Right atrium auricular region (tissue), 2 donors: Measurements from ENCODE around the gene RHOV. TPM values are rescaled to one million over a fixed set of nuclear protein-coding genes. Genes with fewer than 3 reads are reported as not detected.

Experiments used
- DNase-seq: peaks from one replicate; pipeline ENCODE4 v3.0.0-alpha.2; 2019; ENCODE audit warnings: low spot score
- H3K27ac ChIP-seq, 2 donors: fragments of 200-600 bp; sonication (generic); 1 replicate in 1 of 2; 2 replicates in 1 of 2; pipeline ENCODE4 v1.5.1; 2016 to 2019
- H3K27me3 ChIP-seq, 2 donors: fragments of 200-600 bp; sonication (generic); one replicate each; pipeline versions ENCODE4 v1.5.1 to v1.6.0; 2017 to 2019
- H3K36me3 ChIP-seq: fragments of 200-600 bp; sonication (generic); one replicate; pipeline ENCODE4 v1.5.1; 2016
- H3K4me1 ChIP-seq, 2 donors: fragments of 200-600 bp; sonication (generic); one replicate each; pipeline versions ENCODE4 v1.5.1 to v1.6.0; 2017 to 2019
- H3K4me3 ChIP-seq, 2 donors: fragments of 200-600 bp; sonication (generic); 1 replicate in 1 of 2; 2 replicates in 1 of 2; pipeline ENCODE4 v1.5.1; 2017 to 2019; ENCODE audit warnings: mild to moderate bottlenecking in 1 of 2, moderate library complexity in 1 of 2
- H3K9me3 ChIP-seq, 2 donors: fragments of 200-600 bp; sonication (generic); one replicate each; pipeline ENCODE4 v1.5.1; 2019
- CTCF ChIP-seq, 2 donors: fragments of 200-600 bp; sonication (generic); IDR thresholded peaks; one replicate each; pipeline ENCODE4 v1.5.1; 2019; ENCODE audit warnings: antibody characterized with exemption in 2 of 2
- total RNA-seq, 2 donors: library from RNA; depleted of rRNA; stranded (reverse); fragments of >200 nt; gene quantifications; one replicate each; pipeline ENCODE4 v1.1.0, GENCODE V29; 2016

RHOV gene
- total RNA-seq, 2 donors from 2014 or later: not detected

- Histone ChIP-seq H3K9me3 (no peaks in the 10 kb centered on the region), H3K27ac (peak overlapping the region; percentile 96 to 99), H3K4me1 (peaks cover 0 to 59% of the 10 kb centered on the region in 2 donors), H3K4me3 (no peak overlapping the region), H3K27me3 (no peaks in the 10 kb centered on the region), H3K36me3 (peaks cover 8% of the 10 kb centered on the region)
- DNase-seq: no peak
- no peak for TF ChIP-seq CTCF (IDR thresholded peaks at IDR 0.05)
Measured at GRCh38 chr15:40908095-40908494, 34.1 kb upstream of the RHOV start.

- peaks cover 0 to 59% of the 10 kb centered on the region in 2 donors for H3K4me1 ChIP-seq
- peak overlapping the region; percentile 96 to 99 for H3K27ac ChIP-seq
- H3K9me3 ChIP-seq: no peaks in the 10 kb centered on the region
- peaks cover 17% of the 10 kb centered on the region for H3K36me3 ChIP-seq
- no peaks in the 10 kb centered on the region for H3K27me3 ChIP-seq
- no peak for TF ChIP-seq CTCF (IDR thresholded peaks at IDR 0.05)
- H3K4me3 ChIP-seq: peak overlapping the region; percentile 27 to 57
- no peak for DNase-seq
Measured at GRCh38 chr15:40906991-40907802, 33.2 kb upstream of the RHOV start.

DNA sequence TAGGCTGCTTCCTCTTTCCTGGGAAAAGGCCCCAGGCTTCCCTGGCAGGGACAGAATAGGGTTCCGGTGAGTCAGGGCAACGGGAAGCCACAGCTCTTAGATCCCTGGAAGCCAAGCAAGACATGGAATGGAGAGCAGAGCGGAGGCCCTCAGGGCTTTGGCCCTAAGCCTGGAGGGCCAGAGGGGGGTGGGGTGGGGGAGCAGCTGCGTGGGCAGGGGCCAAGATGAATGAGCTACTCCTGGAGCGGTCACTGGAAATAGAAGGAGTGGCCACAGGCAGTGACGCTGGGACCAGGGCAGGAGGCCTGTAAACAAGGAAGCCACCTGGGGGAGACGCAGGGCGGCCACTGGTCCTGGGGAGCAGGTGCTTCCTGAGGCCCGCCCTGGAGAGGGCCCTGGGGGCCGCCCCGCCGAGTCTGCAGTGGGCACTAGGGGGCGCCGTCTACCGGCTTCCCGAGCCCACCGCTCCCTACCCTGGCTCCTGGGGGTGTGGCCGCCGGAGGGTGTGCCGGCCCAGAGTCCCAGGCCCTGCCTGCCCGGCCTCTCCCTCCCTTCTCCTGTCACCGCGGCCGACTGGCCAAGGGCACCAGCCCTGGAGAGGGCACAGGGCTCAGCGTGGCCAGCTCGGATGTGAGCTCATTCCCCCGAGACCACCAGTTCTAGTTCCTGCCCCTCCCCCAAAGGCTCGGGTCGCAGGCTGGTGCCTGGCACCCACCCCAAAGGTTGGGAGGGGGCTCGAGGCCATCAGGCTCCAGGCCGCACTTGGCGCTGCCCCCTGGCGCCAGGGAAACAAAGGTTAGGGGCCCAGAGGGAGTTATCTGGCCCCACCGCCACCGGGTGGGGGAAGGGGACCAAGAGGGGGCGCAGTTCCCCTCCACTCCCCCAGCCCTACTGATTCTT, 32.3 kb upstream of the RHOV start:
- peak overlapping the region; percentile 96 to 99 for H3K27ac ChIP-seq
- peaks cover 0 to 59% of the 10 kb centered on the region in 2 donors for H3K4me1 ChIP-seq
- H3K4me3 ChIP-seq: peak overlapping the region; percentile 27 to 57
- H3K27me3 ChIP-seq: no peaks in the 10 kb centered on the region
- DNase-seq: peak; percentile 93
- no peaks in the 10 kb centered on the region for H3K9me3 ChIP-seq
- peak; percentile 76 to 95 for TF ChIP-seq CTCF (IDR thresholded peaks at IDR 0.05)
- peaks cover 22% of the 10 kb centered on the region for H3K36me3 ChIP-seq

DNA sequence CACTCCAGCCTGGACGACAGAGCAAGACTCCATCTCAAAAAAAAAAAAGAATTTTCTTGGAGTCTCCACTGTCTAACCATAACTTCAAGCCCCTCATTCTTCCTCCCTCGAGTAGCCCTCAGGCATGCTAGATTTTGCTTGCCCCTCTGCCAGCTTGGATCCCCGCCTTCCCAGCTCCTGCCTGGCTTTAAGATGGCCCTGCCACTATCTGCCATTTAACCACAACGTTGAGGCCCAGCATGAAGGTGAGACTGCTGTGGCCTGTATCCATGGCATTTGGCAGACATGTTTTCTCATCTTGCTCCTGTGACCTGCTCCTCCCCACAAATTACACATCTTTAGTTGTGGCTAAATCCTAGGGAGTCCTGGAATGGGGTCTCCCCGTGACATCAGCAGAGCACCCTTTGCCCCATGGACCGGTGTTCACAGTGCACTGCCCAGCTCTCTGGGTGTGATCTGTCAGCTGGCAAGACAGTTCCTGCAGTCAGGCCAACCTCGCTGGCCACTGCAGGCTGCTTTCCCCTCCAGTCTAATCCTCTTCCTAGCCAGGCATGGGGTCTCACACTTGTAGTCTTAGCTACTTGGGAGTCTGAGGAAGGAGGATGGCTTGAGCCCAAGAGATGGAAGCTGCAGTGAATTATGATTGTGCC, 30.6 kb upstream of the RHOV start:
- H3K4me1 ChIP-seq: peaks cover 0 to 53% of the 10 kb centered on the region in 2 donors
- H3K36me3 ChIP-seq: peaks cover 37% of the 10 kb centered on the region
- no peak overlapping the region for H3K4me3 ChIP-seq
- TF ChIP-seq CTCF (IDR thresholded peaks at IDR 0.05): no peak
- no peaks in the 10 kb centered on the region for H3K9me3 ChIP-seq
- DNase-seq: no peak
- H3K27me3 ChIP-seq: no peaks in the 10 kb centered on the region
- peak overlapping the region in 1 of 2 donors; percentile 4 for H3K27ac ChIP-seq

DNA sequence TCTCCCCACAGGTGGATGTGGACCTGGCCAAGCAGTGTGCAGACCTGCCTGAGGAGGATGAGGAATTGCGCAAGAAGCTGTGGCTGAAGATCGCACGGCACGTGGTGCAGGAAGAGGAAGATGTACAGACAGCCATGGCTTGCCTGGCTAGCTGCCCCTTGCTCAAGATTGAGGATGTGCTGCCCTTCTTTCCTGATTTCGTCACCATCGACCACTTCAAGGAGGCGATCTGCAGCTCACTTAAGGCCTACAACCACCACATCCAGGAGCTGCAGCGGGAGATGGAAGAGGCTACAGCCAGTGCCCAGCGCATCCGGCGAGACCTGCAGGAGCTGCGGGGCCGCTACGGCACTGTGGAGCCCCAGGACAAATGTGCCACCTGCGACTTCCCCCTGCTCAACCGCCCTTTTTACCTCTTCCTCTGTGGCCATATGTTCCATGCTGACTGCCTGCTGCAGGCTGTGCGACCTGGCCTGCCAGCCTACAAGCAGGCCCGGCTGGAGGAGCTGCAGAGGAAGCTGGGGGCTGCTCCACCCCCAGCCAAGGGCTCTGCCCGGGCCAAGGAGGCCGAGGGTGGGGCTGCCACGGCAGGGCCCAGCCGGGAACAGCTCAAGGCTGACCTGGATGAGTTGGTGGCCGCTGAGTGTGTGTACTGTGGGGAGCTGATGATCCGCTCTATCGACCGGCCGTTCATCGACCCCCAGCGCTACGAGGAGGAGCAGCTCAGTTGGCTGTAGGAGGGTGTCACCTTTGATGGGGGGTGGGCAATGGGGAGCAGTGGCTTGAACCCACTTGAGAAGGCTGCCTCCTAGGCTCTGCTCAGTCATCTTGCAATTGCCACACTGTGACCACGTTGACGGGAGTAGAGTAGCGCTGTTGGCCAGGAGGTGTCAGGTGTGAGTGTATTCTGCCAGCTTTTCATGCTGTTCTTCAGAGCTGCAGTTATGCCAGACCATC, 28.8 kb upstream of the RHOV start:
- TF ChIP-seq CTCF (IDR thresholded peaks at IDR 0.05): no peak
- H3K9me3 ChIP-seq: no peaks in the 10 kb centered on the region
- no peak overlapping the region for H3K27ac ChIP-seq
- DNase-seq: peak; percentile 65
- no peak overlapping the region for H3K4me3 ChIP-seq
- H3K27me3 ChIP-seq: no peaks in the 10 kb centered on the region
- peaks cover 47% of the 10 kb centered on the region for H3K36me3 ChIP-seq
- peaks cover 0 to 44% of the 10 kb centered on the region in 2 donors for H3K4me1 ChIP-seq
